Left lung (tissue), 10 donors: ENCODE measurements around the gene HCN4. TPM values are rescaled to one million over a fixed set of nuclear protein-coding genes. Genes with fewer than 3 reads are reported as not detected.

Experiments used
- ATAC-seq: fragments of 200-7000 bp; cut with Tn5 transposase; one replicate; pipeline ENCODE4 v1.9.1; 2020; ENCODE audit warnings: moderate library complexity
- DNase-seq, 4 donors: peaks; one replicate each; pipeline ENCODE4 v3.0.0-alpha.2; 2013 to 2020
- H3K27ac ChIP-seq, 2 donors: fragments of 200-600 bp; sonication (generic) in 1 of 2; one replicate each; pipeline versions ENCODE4 v1.5.0 to v1.8.0; 2020 to 2021
- H3K27me3 ChIP-seq, 2 donors: fragments of 200-600 bp; sonication (generic) in 1 of 2; one replicate each; pipeline versions ENCODE4 v1.5.0 to v1.8.0; 2020 to 2021
- H3K36me3 ChIP-seq, 2 donors: fragments of 200-600 bp; sonication (generic) in 1 of 2; one replicate each; pipeline versions ENCODE4 v1.5.0 to v1.8.0; 2020 to 2021
- H3K4me1 ChIP-seq, 2 donors: fragments of 200-600 bp; one replicate each; pipeline ENCODE4 v1.8.0; 2021
- H3K4me3 ChIP-seq, 2 donors: fragments of 200-600 bp; sonication (generic) in 1 of 2; one replicate each; pipeline versions ENCODE4 v1.5.0 to v1.8.0; 2020 to 2021; ENCODE audit warnings: mild to moderate bottlenecking in 1 of 2
- H3K9me3 ChIP-seq, 2 donors: fragments of 200-600 bp; sonication (generic) in 1 of 2; one replicate each; pipeline versions ENCODE4 v1.5.0 to v1.8.0; 2020 to 2021
- intact Hi-C, 2 donors: fragments of 100-400 bp; cut with DNase I; formaldehyde crosslinking; loops; one replicate each; pipeline versions ENCODE4 v1.11.2 to v1.14.2; 2022
- polyA plus RNA-seq, 6 donors: library from polyadenylated mRNA; unstranded; fragments of 120-200 nt; gene quantifications; one replicate each; pipeline ENCODE4 v1.2.1, GENCODE V29; 2013; ENCODE audit not compliant: insufficient read length in 6 of 6
- total RNA-seq, 2 donors: library from RNA; stranded (reverse); fragmentation: NEBNext Ultra II Directional; extraction: Animal tissue kit (Norgen Biotek cat#: 25700); gene quantifications; one replicate each; pipeline ENCODE4 v1.2.1, GENCODE V29; 2021
- TF ChIP-seq, protein P1 (sequence below), 2 donors: fragments of 200-600 bp; sonication (generic) in 1 of 2; IDR thresholded peaks; one replicate each; pipeline versions ENCODE4 v1.5.0 to v1.8.0; 2021; ENCODE audit warnings: antibody characterized with exemption in 2 of 2
- donor health status: DM: no; HTN: yes; CAD: no.
- donor health status: DM: no; HTN: no; CAD: no.

Gene HCN4
- total and polyA plus RNA-seq, 8 donors = 0.09 to 0.27 (median 0.18) TPM

DNA sequence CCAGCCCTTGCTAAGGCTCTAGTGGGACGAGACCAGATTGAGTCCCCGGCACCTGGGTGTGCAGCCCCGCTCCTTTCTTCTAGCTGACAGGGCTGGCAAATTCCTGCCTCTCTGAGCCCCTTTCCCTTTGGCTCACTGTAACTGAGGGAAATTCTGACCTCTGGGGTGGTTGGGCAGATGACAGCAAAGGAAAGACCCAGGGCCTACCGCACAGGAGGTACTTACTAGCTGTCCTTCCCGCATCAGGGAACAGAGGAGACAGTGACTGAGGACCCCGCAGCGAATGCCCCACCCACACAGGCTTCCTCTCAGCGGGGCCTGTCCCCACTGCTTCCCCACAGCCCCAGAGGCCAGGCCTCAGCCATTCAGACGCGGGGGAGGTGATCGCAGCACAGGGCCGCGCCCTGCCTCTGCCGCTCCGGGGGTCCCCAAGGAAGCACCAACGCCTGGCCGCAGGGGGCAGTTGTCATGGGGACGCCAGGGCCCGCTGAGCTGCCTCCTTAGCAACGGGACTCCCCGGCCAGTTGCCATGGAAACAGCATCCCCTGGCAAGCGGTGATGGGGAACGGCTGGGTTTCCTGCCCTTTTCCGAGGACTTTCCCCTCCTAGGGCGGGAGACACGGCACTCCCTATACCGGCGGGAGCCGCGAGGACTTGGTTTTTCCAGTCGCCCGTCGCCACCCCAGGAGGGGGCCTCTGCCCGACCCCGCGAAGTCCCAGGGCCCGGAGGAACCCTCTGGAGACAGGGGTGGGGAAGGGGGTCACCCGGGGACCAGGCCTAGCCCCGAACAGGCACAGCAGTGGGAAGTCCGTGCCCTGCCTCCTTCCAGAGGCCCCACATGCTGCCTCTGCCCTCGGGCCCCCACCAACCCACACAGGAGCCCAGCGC is 50.1 kb downstream of the HCN4 start:
- Histone ChIP-seq H3K36me3 (no peaks in the 10 kb centered on the region), H3K27me3 (peaks cover 7 to 55% of the 10 kb centered on the region in 2 donors), H3K4me3 (no peak overlapping the region), H3K4me1 (no peaks in the 10 kb centered on the region), H3K27ac (no peak overlapping the region), H3K9me3 (no peaks in the 10 kb centered on the region)
- no peak for ATAC-seq
- intact Hi-C loops = no loop called here
- no peak for DNase-seq
- TF ChIP-seq, protein P1, sequence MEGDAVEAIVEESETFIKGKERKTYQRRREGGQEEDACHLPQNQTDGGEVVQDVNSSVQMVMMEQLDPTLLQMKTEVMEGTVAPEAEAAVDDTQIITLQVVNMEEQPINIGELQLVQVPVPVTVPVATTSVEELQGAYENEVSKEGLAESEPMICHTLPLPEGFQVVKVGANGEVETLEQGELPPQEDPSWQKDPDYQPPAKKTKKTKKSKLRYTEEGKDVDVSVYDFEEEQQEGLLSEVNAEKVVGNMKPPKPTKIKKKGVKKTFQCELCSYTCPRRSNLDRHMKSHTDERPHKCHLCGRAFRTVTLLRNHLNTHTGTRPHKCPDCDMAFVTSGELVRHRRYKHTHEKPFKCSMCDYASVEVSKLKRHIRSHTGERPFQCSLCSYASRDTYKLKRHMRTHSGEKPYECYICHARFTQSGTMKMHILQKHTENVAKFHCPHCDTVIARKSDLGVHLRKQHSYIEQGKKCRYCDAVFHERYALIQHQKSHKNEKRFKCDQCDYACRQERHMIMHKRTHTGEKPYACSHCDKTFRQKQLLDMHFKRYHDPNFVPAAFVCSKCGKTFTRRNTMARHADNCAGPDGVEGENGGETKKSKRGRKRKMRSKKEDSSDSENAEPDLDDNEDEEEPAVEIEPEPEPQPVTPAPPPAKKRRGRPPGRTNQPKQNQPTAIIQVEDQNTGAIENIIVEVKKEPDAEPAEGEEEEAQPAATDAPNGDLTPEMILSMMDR (IDR thresholded peaks at IDR 0.05) = no peak

DNA sequence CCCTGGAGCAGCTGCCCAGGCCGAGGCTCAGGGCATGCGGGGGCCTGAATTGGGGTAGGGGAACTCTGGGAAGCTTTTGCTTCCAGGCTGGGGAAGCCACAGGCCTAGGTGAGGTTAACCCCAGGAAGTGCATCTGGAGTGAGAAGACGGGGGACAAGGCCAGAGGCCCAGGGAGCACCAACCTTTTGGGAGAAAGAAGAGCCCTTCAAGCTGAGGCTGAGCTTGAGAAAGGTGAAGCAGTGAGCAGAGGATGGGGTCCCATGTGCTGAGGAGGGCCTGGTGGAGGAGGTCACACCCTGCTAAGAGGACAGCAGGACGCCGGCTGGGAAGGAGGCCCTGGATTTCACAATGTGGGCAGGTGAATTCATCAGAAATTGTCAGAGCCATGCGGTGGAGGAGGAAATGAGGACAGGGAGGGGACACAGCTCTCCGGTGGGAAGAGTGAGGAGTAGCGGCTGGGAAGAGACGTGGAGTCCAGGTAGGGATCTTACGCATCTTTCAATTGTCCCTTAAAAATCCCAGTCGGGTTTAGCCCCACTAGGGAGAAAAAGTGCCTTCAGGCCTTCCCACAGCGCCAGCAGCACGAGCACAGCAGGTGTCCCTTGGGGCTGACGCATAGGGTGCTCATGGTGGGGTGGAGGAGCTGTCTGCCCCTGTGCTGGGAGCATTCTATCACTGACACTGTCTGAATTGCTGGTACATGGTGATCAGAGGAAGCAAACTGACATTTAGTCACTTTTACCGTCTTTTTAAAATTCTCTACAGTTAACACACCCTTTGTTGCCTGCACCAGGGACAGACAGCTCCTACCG is 50.9 kb downstream of the HCN4 start:
- TF ChIP-seq, protein P1 (IDR thresholded peaks at IDR 0.05) = no peak
- Histone ChIP-seq H3K27ac (no peak overlapping the region), H3K4me1 (no peaks in the 10 kb centered on the region), H3K9me3 (no peaks in the 10 kb centered on the region), H3K4me3 (no peak overlapping the region), H3K36me3 (no peaks in the 10 kb centered on the region), H3K27me3 (peaks cover 7 to 48% of the 10 kb centered on the region in 2 donors)
- intact Hi-C loops = no loop called here
- ATAC-seq (no peak), DNase-seq (no peak)

DNA sequence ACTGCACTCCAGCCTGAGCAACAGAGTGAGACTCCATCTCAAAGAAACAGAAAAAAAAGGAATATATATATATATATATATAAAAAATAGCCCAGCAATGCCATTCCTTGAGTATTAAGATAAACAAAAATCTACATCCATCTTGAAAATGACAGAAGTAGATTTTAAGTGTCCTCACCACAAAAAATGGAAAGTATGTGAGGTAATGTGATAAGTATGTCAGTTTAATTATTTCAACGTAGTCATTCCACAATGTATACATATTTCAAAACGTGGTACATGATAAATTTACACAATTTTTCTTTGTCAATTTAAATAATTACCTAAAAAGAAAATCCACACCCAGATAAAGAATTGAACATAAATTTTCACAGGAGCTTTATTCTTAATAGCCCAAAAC is 54.9 kb downstream of the HCN4 start:
- H3K27ac ChIP-seq = no peak overlapping the region
- ATAC-seq = no peak
- H3K36me3 ChIP-seq = no peaks in the 10 kb centered on the region
- H3K9me3 ChIP-seq = no peaks in the 10 kb centered on the region
- H3K4me3 ChIP-seq = no peak overlapping the region
- intact Hi-C loops = no loop called here
- TF ChIP-seq, protein P1 (IDR thresholded peaks at IDR 0.05) = no peak
- no peaks in the 10 kb centered on the region for H3K4me1 ChIP-seq
- H3K27me3 ChIP-seq = peaks cover 2 to 14% of the 10 kb centered on the region in 2 donors
- DNase-seq = no peak

DNA sequence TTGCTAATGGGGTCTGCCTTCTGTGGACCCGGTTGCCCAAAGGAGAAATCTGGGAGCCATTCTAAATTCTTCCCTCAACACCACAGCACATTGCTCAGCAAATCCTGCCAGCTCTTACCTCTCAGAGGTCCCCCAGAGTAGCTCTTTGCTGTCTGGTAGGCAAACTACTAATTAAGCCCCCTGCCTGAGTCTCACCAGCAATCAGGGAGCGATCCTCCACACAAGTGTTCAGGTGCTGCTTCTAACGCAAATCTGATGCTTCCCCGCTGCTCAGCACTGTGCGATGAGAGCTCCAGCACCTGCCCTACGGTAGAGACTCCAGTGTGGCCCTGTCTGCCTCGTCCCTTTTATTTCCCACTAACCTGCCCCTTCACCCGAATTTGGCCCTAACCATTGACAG is 60.5 kb downstream of the HCN4 start:
- H3K36me3 ChIP-seq = peaks cover 0 to 9% of the 10 kb centered on the region in 2 donors
- DNase-seq = no peak
- no peak overlapping the region for H3K4me3 ChIP-seq
- H3K27me3 ChIP-seq = no peaks in the 10 kb centered on the region
- H3K27ac ChIP-seq = no peak overlapping the region
- TF ChIP-seq, protein P1 (IDR thresholded peaks at IDR 0.05) = no peak
- peaks cover 0 to 23% of the 10 kb centered on the region in 2 donors for H3K4me1 ChIP-seq
- intact Hi-C loops = no loop called here
- H3K9me3 ChIP-seq = no peaks in the 10 kb centered on the region
- no peak for ATAC-seq
